Activated CD8-positive, alpha-beta memory T cell treated with anti-CD3 and anti-CD28 coated beads, Interleukin-2, amount 50 U/mL, for 24 hours (primary cell): ENCODE results near the gene RAB41.
"Not testable (repeated sequence)": the region's sequence is repeated elsewhere in the genome, so short reads cannot be mapped to it uniquely, and the experiment has no call there.

Source experiments
- DNase-seq: peaks from one replicate; pipeline ENCODE4 v3.0.0-alpha.2; 2020; ENCODE audit errors: extremely low read depth

The RAB41 gene

DNA sequence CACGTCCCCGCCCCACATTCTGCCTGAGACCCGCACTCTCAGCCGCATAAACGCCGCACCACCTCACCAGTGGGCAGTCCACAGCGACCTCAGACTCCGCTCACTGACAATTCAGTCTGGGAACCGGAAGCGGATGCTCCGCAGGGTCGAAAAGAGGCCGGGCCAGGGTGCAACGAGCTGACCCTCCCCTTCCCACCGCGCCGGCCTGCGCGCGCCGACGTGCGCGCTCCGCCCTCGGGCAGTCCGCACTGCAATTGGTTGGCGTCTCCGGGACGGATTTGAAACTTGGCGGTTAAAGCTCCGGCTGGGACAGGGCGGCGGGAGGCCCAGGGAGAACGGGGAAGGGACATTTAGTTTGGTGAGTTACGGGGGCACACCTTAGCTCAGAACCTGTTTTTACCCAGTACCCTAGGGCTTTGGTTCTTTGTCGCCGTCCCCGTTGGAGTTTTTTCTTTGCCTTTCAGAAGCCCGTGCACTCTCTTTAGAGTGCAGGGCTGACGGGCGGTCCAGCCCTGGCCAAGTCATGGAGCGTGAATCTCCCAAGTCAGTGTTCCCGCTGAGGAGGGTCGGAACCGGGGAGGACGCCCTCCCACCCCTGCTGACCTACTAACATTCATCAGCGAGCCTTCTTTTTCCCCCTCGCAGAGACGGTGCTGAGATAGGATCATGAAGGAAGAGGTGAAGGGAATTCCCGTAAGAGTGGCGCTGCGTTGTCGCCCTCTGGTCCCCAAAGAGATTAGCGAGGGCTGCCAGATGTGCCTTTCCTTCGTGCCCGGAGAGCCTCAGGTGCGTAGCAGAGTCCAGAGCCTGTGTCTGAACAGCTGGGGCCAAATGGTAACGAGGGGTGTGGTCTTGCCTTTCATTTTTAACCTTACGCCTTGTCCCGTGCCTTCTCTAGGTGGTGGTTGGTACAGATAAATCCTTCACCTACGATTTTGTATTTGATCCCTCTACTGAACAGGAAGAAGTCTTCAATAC is 8.1 kb downstream of the RAB41 start, which contains the start of the genes KIF4A and PDZD11:
Gene KIF4A (plus strand): TSS at position 312 of the 978 bp plus-strand sequence. CDS start 355 bp downstream, at position 667.
Gene PDZD11 (minus strand): TSS at position 135 of the 978 bp plus-strand sequence. CDS start 586 bp downstream, outside the sequence.
- peak; percentile 44 for DNase-seq

DNA sequence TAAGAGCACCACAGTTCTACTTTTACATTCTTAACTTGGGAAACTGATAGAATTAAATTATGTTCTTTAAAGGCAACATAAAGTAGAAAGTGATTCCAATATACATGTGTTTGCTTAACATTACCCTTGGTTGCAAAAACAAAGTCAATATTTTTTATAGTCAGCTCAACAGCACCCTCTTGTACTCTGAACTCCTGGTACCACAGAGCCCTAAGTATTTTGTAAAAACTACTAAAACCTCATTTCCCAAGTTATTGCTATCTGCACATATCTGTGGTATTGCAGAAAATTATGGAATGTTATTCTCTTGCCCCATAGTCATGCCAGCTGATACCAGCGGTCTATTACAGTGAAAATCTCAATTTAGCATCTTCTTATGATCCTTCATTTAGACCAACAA is 10.8 kb downstream of the RAB41 start:
- no peak for DNase-seq

DNA sequence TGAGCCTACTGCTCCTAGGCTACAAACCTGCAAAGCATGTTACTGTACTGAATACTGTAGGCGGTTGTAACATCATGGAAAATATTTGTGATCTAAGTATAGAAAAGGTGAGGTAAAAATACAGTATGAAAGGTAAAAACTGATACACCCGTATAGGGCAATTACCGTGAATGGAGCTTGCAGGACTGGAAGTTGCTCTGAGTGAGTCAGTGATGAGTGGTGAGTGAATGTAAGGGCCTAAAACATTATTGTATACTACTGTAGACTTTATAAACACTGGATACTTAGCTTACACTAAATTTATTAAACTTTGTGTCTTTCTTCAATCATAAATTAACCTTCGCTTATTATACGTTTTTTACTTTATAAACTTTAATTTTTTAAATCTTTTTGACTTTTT is 11.6 kb downstream of the RAB41 start:
- no peak for DNase-seq

DNA sequence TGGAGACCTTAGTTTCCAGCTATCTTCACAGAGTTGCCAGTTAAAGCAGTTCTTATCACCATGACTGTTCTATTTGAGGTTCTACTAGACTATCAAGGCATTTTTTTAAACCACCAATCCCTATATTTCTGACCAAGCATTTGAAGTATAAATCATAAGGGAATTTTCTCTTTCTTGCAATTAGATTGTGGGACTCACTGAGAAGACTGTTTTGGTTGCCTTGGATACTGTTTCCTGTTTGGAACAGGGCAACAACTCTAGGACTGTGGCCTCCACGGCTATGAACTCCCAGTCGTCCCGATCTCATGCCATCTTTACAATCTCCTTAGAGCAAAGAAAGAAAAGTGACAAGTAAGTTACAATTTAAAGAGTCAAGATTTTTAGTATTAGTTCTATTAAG is 19.7 kb downstream of the RAB41 start:
- no peak for DNase-seq

DNA sequence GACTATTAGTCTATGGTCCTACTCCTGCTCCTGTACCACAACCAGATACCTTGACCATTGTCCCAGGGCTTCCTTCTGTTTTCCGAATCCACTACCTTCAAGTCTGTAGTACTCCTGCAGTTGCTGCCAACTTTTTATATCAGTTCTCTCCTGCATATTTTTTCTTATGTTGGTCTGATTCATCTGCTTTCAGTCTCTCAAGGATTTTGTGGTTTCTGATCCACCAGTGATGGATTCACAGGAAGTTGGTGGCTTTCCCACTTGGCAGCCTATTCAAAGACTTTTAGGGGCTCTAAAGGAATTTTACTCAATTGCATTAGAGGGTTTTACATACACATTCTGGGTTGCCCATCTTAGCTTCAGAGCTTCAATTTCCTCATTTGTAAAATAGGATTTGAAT is 31.5 kb downstream of the RAB41 start:
- DNase-seq = no peak

DNA sequence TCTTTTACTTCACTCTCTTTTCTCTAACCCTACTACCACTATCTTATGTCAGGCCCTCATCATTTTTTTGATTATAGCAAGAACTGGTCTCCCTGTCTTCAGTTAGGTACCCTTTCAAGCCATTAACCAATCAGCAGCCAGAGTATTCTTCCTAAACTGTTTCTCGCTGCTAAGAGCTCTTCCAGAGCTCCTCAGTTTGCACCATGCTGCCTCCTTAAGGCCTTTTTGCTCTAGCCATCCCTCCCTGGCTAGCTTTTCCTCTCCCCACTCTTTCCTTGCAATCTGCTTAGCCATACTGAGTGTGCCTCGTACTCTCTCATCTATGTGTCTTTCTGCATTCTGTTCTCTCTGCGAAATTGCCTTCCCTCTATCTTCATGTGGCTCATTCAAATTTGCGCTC is 40.8 kb downstream of the RAB41 start:
- DNase-seq = no peak

DNA sequence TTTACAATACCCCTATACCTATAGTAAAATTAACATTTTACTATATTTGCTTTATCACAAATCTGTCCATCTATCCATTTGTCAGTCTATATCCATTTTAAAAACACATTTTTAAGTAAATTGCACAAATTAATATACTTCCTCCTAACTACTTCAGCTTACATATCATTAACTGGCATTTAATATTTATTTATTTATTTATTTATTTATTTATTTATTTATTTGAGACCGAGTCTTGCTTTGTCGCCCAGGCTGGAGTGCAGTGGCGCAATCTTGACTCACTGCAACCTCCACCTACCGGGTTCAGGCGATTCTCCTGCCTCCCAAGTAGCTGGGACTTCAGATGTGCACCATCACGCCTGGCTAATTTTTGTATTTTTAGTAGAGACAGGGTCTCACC is 41.7 kb downstream of the RAB41 start:
- not testable (repeated sequence) for DNase-seq

DNA sequence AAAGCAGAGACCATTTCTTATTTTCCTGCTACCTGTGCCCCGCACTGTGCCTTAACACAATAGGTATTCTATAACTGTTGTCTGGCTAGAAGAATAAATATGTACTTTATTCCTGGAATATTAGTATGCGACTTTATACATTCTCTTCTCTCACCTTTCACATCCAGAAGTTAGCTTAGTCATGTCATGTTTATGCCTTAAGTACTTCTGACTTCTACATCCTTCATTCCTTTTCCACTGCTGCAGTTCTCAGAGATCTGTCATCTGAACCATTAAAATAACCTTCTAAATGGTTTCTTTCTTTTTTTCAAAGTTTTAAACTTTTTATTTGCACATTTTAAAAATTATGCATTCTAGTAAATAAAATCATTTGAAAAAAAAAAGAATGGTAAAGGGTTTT is 42.4 kb downstream of the RAB41 start:
- DNase-seq = no peak

DNA sequence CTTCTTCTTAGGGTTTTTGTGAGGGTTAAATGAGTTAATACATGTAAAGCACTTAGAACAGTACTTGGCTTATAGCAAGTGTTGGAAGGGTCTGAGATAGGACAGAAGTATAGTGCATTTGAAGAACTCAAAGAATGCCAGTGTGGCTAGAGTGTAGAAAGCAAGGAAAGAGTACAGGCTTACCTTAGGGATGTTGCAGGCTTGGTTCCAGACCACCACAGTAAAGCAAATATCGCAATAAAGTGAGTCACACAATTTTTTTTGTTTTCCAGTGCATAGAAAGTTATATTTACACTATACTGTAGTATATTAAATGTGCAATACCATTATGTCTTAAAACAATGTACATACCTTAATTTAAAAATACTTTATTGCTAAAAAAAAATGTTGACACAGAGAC is 49.2 kb downstream of the RAB41 start:
- DNase-seq = no peak

DNA sequence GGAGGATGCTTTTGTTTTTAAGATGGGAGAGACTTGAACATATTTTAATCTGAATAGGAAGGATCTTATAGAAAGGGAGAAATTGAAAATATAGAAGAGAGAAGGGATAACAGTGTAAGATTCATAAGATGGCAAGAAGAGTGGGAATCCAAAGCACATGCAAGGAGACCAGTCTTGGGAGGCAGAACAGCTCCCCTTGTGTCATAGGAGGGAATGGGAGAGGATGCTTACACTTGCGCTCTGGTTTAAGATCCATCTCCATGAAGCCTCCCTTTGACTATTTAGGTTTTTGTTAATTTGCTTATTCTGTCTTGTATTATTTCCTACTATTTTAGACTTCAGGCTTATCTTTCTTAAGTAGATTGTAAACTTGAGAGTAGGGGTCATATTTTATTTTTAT is 50.6 kb downstream of the RAB41 start:
- no peak for DNase-seq
